Fibroblast of lung (primary cell): ENCODE results near the gene ENPEP. TPM values are rescaled to one million over a fixed set of nuclear protein-coding genes. Genes with fewer than 3 reads are reported as not detected.

Experiments used
- DNase-seq, 2 donors: peaks; one replicate each; pipeline versions ENCODE4 v3.0.0 to v3.0.0-alpha.2; 2010; ENCODE audit warnings: low read depth in 2 of 2
- H2AFZ ChIP-seq: 2 replicates; pipeline ENCODE4 v1.5.1; 2012; ENCODE audit warnings: low read length, control low read depth, inconsistent platforms
- H3K27ac ChIP-seq: 2 replicates; pipeline ENCODE4 v1.5.1; 2011; ENCODE audit warnings: low read length, control low read depth; ENCODE audit not compliant: insufficient read depth
- H3K27me3 ChIP-seq: 2 replicates; pipeline ENCODE4 v1.5.1; 2011; ENCODE audit warnings: mild to moderate bottlenecking, low read length; ENCODE audit not compliant: control insufficient read depth, insufficient read depth
- H3K36me3 ChIP-seq: 2 replicates; pipeline ENCODE4 v1.5.1; 2011; ENCODE audit warnings: low read length; ENCODE audit not compliant: control insufficient read depth, insufficient read depth
- H3K4me1 ChIP-seq: 2 replicates; pipeline ENCODE4 v1.5.1; 2011; ENCODE audit warnings: low read length; ENCODE audit not compliant: control insufficient read depth, insufficient read depth; ENCODE audit errors: extremely low read depth
- H3K4me2 ChIP-seq: 2 replicates; pipeline ENCODE4 v1.5.1; 2011; ENCODE audit warnings: low read length, control low read depth; ENCODE audit not compliant: insufficient read depth; ENCODE audit errors: extremely low read depth
- H3K4me3 ChIP-seq, 4 experiments: fragments of 200-600 bp in 1 of 4; sonication (generic) in 1 of 4; replicated peaks in 1 of 4; 2 replicates each; pipeline ENCODE4 v1.5.1; 2011 to 2016; ENCODE audit warnings: low read length in 4 of 4, low read depth in 3 of 4, mild to moderate bottlenecking in 3 of 4, control low read depth in 2 of 4, inconsistent platforms in 1 of 4, mixed read lengths in 1 of 4; ENCODE audit not compliant: insufficient read depth in 1 of 4; ENCODE audit errors: control extremely low read depth in 1 of 4
- H3K79me2 ChIP-seq: 2 replicates; pipeline ENCODE4 v1.5.1; 2012; ENCODE audit warnings: mild to moderate bottlenecking, low read length, inconsistent platforms; ENCODE audit not compliant: control insufficient read depth, insufficient read depth
- H3K9ac ChIP-seq: 2 replicates; pipeline ENCODE4 v1.5.1; 2011; ENCODE audit warnings: mild to moderate bottlenecking, low read length, control low read depth; ENCODE audit not compliant: insufficient read depth
- H3K9me3 ChIP-seq: 2 replicates; pipeline ENCODE4 v1.5.1; 2012; ENCODE audit warnings: low read depth, low read length; ENCODE audit not compliant: control insufficient read depth, insufficient read depth
- H4K20me1 ChIP-seq: 2 replicates; pipeline ENCODE4 v1.5.1; 2011; ENCODE audit warnings: low read length; ENCODE audit not compliant: control insufficient read depth, insufficient read depth; ENCODE audit errors: extremely low read depth
- EZH2 ChIP-seq: IDR thresholded peaks from 2 replicates; pipeline ENCODE4 v1.5.1; 2012; ENCODE audit warnings: low read length, control low read depth, mild to moderate bottlenecking; ENCODE audit errors: missing control alignments
- polyA plus RNA-seq, 2 donors: library from polyadenylated mRNA; depleted of rRNA in 1 of 2; stranded (reverse) in 1 of 2; unstranded in 1 of 2; fragments of >200 nt; gene quantifications; 2 replicates each; pipeline ENCODE4 v1.2.1, GENCODE V29; 2011 to 2012; ENCODE audit warnings: missing spikeins in 1 of 2
- total RNA-seq: library from RNA; depleted of rRNA; stranded (reverse); fragments of >200 nt; gene quantifications from 2 replicates; pipeline ENCODE4 v1.2.1, GENCODE V29; 2014
- TF ChIP-seq, protein P1 (sequence below), 2 donors: IDR thresholded peaks in 1 of 2; conservative IDR thresholded peaks in 1 of 2; 1 replicate in 1 of 2; 2 replicates in 1 of 2; pipeline ENCODE4 v1.5.1; 2011 to 2012; ENCODE audit warnings: low read length in 2 of 2, control low read depth in 1 of 2, inconsistent platforms in 1 of 2, low read depth in 1 of 2, mild to moderate bottlenecking in 1 of 2

ENPEP gene
- total and polyA plus RNA-seq, 2 donors (not counting 1 experiment from before 2014, with no cell fraction given) = 0.28 TPM; not detected in 1

DNA sequence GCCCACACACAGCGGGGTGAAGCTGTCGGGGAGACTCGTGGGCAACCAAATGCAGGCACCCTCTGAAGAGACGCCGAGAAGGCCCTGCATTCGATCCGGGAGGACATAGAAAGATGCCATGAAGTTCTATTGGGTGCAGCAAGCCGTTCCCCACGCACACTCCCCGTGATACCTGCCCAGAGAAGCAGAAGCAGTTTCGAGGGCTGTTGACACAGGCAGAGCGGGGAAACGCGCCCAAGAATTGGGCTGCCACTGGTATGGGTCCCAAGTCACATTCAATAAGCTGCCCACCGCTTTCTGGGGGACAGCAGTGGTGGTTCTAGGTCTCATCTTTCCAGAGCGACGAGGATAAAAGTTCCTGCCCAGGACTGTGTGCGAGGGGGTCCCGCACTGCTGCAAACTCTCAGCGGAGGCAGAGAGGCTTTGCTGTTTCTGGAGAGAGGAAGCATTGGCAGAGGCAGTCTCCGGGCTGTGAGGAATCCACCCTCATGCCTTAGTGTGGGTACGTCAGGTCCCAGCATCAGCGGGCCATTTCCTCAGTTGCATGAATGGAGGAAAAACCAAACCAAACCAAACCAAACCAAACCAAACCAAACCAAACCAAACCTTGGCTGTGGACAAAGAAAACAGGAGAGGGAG, 136.8 kb downstream of the ENPEP start:
- H3K36me3 ChIP-seq = no peaks in the 10 kb centered on the region
- no peaks in the 10 kb centered on the region for H3K4me1 ChIP-seq
- no peak overlapping the region for H3K4me2 ChIP-seq
- H3K79me2 ChIP-seq = no peaks in the 10 kb centered on the region
- peak; percentile 16 for TF ChIP-seq EZH2
- TF ChIP-seq, protein P1, sequence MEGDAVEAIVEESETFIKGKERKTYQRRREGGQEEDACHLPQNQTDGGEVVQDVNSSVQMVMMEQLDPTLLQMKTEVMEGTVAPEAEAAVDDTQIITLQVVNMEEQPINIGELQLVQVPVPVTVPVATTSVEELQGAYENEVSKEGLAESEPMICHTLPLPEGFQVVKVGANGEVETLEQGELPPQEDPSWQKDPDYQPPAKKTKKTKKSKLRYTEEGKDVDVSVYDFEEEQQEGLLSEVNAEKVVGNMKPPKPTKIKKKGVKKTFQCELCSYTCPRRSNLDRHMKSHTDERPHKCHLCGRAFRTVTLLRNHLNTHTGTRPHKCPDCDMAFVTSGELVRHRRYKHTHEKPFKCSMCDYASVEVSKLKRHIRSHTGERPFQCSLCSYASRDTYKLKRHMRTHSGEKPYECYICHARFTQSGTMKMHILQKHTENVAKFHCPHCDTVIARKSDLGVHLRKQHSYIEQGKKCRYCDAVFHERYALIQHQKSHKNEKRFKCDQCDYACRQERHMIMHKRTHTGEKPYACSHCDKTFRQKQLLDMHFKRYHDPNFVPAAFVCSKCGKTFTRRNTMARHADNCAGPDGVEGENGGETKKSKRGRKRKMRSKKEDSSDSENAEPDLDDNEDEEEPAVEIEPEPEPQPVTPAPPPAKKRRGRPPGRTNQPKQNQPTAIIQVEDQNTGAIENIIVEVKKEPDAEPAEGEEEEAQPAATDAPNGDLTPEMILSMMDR (conservative IDR thresholded peaks at IDR 0.05 in 1 of 2, IDR thresholded peaks at IDR 0.05 in 1 of 2; ENCODE audit: low read depth in 1 of 2, low read length in 2 of 2) = no peak
- H3K9ac ChIP-seq = no peak overlapping the region
- no peak overlapping the region for H3K4me3 ChIP-seq
- no peak overlapping the region for H3K27ac ChIP-seq
- no peak for DNase-seq
- peaks cover 72% of the 10 kb centered on the region for H3K27me3 ChIP-seq
- no peak overlapping the region for H2AFZ ChIP-seq
- no peaks in the 10 kb centered on the region for H4K20me1 ChIP-seq
- no peaks in the 10 kb centered on the region for H3K9me3 ChIP-seq

DNA sequence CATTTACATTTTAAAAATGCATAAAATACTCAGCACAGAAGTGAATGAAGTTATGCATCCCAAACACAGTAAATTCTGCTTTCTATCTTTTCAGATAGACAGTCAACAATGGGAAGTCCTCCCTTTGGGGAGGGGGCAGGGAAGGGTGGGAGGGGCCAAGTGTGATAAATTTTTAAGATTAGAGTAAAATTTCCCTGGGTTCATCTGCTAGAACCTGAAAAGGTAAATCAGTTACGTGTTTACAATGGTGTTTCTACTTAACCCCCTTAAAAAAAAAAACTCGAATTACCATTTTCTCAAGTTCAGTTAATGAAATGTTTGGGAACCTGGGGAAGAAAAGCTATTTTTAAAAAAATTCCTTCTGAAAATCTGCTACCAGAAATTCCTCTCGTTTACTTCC, 137.8 kb downstream of the ENPEP start:
- H3K4me1 ChIP-seq = no peaks in the 10 kb centered on the region
- DNase-seq = no peak
- peaks cover 82% of the 10 kb centered on the region for H3K27me3 ChIP-seq
- H4K20me1 ChIP-seq = no peaks in the 10 kb centered on the region
- H3K27ac ChIP-seq = no peak overlapping the region
- no peaks in the 10 kb centered on the region for H3K9me3 ChIP-seq
- H3K36me3 ChIP-seq = no peaks in the 10 kb centered on the region
- no peak overlapping the region for H3K9ac ChIP-seq
- no peak overlapping the region for H3K4me3 ChIP-seq
- no peak overlapping the region for H2AFZ ChIP-seq
- H3K79me2 ChIP-seq = no peaks in the 10 kb centered on the region
- TF ChIP-seq, protein P1 (conservative IDR thresholded peaks at IDR 0.05 in 1 of 2, IDR thresholded peaks at IDR 0.05 in 1 of 2; ENCODE audit: low read depth in 1 of 2, low read length in 2 of 2) = no peak
- H3K4me2 ChIP-seq = no peak overlapping the region

DNA sequence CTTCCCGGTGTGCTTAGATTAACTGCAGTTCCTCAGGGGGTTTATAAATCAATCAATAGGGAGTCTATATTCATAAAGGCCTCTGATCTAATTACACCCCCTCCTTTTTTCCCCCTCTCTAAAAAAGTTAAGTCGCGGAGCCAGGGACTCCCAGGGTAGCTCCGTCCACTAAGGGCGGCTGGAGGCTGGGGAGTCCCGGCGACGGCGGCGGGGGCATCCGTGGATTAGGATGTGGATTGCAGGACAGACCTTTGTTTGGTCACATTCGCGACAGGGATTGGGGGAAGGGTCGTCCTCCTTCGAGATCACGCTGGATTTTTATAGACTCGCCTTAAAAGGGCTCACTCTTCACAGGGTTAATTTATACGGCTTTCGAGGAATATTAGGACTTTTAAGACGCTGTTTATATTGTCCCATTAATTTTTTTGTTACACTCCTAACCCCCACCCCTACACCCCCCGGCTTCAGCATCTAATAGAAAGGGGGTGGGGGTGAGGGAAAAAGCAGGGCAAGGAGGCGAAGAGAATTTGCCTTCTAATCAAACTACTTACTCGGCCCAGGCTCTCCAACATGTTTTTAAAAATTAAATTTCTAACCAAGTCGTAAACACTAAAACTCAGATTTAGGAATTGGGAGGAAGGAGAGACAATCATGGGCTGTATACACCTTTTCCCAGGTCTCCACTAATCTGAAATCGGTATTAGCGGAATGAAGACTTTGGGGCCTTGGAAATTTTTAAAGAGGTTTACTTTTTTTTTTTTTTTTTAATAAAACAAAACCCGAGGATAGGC, 138.4 kb downstream of the ENPEP start:
- H3K27me3 ChIP-seq = peaks cover 84% of the 10 kb centered on the region
- H3K79me2 ChIP-seq = no peaks in the 10 kb centered on the region
- TF ChIP-seq, protein P1 (conservative IDR thresholded peaks at IDR 0.05 in 1 of 2, IDR thresholded peaks at IDR 0.05 in 1 of 2; ENCODE audit: low read depth in 1 of 2, low read length in 2 of 2) = no peak
- peak; percentile 23 for TF ChIP-seq EZH2
- no peak overlapping the region for H3K9ac ChIP-seq
- no peak overlapping the region for H3K27ac ChIP-seq
- H3K36me3 ChIP-seq = no peaks in the 10 kb centered on the region
- no peaks in the 10 kb centered on the region for H4K20me1 ChIP-seq
- no peaks in the 10 kb centered on the region for H3K4me1 ChIP-seq
- no peaks in the 10 kb centered on the region for H3K9me3 ChIP-seq
- DNase-seq = no peak
- H3K4me3 ChIP-seq = no peak overlapping the region
- no peak overlapping the region for H2AFZ ChIP-seq
- H3K4me2 ChIP-seq = no peak overlapping the region
